NCI-H2196 treated with DMSO at 0.1 percent for 48 hours (cell line): ENCODE results near the gene HTR3B.

Experiments used
- DNase-seq: peaks from one replicate; lab custom pipeline; 2025; ENCODE audit not compliant: unreplicated experiment; lab: John Stamatoyannopoulos, UW

HTR3B gene

GRCh38 chr11:113986351-113987140 lies 82.0 kb downstream of the HTR3B start:
- no peak for DNase-seq

GRCh38 chr11:113989381-113989780 lies 84.8 kb downstream of the HTR3B start:
- no peak for DNase-seq

- no peak for DNase-seq
Observed at GRCh38 chr11:113989916-113990315, 85.3 kb downstream of the HTR3B start.

GRCh38 chr11:113991170-113991569 lies 86.6 kb downstream of the HTR3B start:
- DNase-seq = no peak

DNA sequence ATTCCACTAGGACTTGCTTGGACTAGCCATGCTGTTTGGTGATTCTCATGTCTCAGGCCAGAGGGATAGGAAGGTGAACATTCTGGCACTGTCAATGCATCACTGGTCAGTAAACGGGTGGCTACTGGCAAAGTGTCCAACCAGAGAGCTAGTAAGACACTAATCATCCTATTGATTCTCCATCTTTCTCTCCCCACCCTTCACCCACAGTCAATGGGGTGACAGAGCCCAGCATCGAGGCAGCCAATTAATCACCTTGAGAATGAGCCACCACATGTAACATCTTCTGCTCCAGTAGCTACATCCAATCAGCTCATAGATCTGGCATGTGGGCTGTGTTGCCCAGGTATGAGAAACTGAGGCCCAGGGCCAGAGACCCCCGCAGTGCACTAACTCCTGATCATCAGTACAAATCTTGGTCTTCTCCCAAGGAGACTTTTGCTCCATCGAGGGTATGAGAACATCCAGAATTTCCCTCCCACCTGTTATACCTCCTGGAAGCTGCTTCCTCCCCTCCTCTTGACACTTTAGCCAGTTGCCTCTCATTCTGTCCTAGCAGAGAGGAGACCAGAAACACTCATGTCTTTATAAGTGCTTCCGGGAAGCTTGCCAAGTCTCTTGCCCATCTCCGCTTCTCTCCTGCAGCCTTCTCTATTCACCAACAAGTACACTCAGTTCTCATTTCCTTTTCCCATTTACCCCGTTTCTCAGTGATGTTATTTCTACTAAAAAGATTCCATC lies 87.3 kb downstream of the HTR3B start:
- DNase-seq = peak; percentile 66

DNA sequence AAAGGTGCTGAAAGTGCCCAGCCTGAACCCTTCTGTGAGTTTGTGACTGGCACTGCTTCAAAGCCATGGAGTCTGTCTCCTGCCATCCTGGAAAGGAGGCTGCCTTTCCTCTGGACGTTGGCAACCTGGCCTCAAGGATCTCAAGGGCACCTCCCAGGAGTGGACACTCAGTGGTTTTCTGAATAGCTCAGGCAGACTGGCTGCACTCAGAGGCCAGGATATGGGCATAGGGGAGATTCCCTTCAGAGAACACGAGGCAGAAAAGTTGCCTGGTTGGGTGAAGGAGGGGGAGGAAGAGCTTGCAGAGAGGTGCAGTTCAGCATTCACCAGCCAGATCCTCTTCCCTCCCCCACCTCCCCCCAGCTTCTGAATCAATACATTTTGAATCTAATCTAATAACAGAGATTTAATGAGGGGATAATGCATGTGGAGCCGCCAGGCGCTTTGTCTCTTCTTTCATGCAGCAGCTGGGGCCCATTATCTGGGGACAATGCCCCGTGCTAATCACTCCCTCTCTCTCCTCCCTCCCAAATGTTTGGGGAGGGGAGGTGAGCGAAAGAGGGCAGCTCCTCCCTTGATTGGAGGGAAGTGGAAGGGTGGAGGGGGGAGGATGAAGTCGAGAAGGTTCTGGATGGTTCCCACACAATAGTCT lies 88.0 kb downstream of the HTR3B start:
- no peak for DNase-seq

DNA sequence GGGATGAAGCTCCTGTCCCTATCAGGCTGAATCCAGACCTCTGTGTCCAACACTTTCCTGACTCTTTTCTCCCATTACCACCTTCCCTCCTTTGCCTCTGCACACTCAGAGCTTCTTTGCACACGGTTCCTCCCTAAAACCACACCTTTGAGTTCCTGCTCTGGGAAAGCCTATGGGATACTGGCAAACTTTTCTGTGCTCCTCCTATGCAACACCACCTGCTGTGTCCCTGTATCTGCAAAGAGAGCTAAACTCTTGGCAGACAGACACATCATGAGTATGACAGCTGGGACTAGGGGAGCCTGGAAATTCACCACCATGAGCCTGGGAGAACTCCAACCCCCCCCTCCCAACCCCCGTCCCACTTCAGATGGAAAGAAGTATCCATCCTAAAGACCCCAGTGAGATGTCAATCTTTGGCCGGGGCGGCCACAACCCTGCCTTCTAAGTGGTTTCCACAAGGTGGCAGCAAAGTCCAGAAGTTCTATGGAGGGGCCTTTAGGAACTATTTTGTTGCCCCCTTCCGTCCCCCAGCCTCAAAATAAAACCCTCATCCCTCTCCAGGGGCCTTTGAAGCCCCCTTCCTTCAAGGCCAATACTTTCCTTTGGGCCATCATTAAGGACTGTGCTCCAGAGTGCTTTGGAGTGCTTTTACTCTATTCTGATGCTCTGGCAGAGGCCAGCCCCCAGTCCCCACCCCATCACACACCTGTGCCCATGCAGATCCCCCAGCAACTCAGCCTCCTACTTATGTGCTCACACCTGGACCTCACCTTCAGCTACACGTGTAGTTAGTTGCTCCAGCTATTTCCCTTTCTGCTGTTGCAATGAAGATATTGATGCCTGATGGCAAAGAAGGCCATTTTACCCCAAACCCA lies 89.7 kb downstream of the HTR3B start:
- DNase-seq = no peak
